Measurements from ENCODE around the gene TAGAP. TPM values are rescaled to one million over a fixed set of nuclear protein-coding genes. Genes with fewer than 3 reads are reported as not detected.
A peak's percentile ranks its signal among the peaks of the same experiment; 100 is the strongest.
"Not testable (repeated sequence)": the region's sequence is repeated elsewhere in the genome, so short reads cannot be mapped to it uniquely, and the experiment has no call there.

TAGAP gene
- total RNA-seq, 2 experiments from 2014 or later, result 245 to 261 TPM

DNA sequence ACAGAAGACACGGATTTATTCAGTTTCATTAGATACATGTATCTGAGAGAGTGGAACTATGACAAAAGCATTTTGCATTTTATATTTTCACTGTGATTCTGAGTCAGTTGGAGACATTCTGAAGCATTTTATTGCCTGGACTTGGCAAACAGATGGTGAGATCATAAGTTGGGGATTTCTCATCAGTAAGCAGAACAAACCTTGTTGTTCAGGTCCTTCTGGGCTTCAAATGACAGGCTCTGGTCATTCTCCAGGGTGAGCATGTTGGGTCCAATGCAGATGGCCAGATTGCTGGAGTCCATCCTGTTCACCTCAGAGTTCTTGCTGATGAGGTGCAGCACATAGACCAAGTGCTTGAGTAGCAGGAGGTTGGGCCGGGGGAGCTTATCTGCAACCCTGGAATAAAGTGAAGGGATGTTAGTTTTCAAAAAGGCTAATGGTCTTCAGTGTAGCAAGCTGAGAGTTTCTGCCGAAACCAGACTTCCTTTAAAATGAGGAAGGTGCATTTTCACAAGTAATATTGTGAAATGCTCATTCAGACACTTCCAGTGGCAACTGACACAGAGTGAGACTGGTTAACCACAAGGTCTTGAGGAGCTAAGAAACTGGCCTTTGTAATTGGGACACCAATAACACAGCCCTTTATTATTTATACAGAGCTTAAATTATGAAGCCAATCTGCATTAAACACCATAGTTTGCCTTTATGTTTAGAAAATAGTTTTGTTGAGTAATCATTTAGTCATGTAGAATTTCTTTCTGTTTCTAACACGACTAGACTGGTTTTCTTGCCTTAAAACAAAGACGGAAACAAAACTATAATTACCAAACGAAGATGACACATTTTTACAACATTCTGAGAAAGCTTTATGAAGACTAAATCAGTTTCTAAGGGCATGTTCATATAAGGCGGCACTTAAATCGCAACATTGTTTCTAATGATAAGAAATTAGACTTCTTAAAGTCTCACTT is 5.6 kb downstream of the TAGAP start:
- Mint-ChIP-seq H3K4me1 (ENCODE audit: low read depth) (peaks cover 74% of the 10 kb centered on the region), H3K9me3 (no peaks in the 10 kb centered on the region), H3K27ac (peak overlapping the region; percentile 91), H3K36me3 (ENCODE audit: low read depth) (peaks cover 97% of the 10 kb centered on the region), H3K27me3 (no peaks in the 10 kb centered on the region), H3K4me3 (peak overlapping the region; percentile 88)
- peaks cover 96% of the 10 kb centered on the region for H3K36me3 ChIP-seq (ENCODE audit: insufficient read depth, low read length)
- H3K27ac ChIP-seq (ENCODE audit: low read depth in 1 of 2, low read length in 2 of 2), result peak overlapping the region; percentile 81 to 91
- TF ChIP-seq, protein P1, sequence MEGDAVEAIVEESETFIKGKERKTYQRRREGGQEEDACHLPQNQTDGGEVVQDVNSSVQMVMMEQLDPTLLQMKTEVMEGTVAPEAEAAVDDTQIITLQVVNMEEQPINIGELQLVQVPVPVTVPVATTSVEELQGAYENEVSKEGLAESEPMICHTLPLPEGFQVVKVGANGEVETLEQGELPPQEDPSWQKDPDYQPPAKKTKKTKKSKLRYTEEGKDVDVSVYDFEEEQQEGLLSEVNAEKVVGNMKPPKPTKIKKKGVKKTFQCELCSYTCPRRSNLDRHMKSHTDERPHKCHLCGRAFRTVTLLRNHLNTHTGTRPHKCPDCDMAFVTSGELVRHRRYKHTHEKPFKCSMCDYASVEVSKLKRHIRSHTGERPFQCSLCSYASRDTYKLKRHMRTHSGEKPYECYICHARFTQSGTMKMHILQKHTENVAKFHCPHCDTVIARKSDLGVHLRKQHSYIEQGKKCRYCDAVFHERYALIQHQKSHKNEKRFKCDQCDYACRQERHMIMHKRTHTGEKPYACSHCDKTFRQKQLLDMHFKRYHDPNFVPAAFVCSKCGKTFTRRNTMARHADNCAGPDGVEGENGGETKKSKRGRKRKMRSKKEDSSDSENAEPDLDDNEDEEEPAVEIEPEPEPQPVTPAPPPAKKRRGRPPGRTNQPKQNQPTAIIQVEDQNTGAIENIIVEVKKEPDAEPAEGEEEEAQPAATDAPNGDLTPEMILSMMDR (IDR thresholded peaks at IDR 0.05), result no peak
- CTCF ChIA-PET, result interaction anchor here (0.7 to 3.9 kb wide), 6 partner anchors 30 to 112 kb away, joined by 3 to 20 read pairs (median 5); partner anchors contain the start of gene RSPH3
- peak in 3 of 14 experiments; percentile 66 to 79 (median 74) for DNase-seq
- H3K27me3 ChIP-seq (ENCODE audit: control insufficient read depth in 1 of 2, insufficient read depth in 2 of 2, low read length in 2 of 2), result no peaks in the 10 kb centered on the region
- peaks cover 62% of the 10 kb centered on the region for H3K4me1 ChIP-seq (ENCODE audit: insufficient read depth, low read length)
- ATAC-seq (ENCODE audit: poor library complexity), result no peak
- intact Hi-C loops (cut with DNase I, micrococcal nuclease), result no loop called here
- peak overlapping the region; percentile 88 for H3K4me3 ChIP-seq (ENCODE audit: low read length)
- no peaks in the 10 kb centered on the region for H3K9me3 ChIP-seq (ENCODE audit: control insufficient read depth in 1 of 2, insufficient read depth in 1 of 2, low read length in 2 of 2)
- POLR2A ChIA-PET, result interaction anchor here (0.9 to 7.3 kb wide), 9 partner anchors 21 to 95 kb away, joined by 3 to 120 read pairs (median 4); no protein-coding TSS in a partner anchor

DNA sequence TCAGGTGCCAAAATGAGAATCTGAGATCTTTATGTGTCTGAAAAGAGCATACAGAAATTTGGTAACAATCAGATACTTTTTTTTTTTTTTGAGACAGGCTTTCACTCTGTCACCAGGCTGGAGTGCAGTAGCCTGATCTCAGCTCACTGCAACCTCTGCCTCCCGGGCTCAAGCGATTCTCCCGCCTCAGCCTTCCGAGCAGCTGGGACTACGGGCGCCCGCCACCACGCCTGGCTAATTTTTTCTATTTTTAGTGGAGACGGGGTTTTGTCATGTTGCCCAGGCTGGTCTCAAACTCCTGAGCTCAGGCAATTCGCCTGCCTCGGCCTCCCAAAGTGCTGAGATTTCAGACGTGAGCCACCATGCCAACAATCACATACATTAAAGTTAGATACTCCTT is 6.5 kb downstream of the TAGAP start:
- ChIA-PET POLR2A (interaction anchor here (1.6 kb wide), 1 partner anchor 69 kb away, joined by 5 read pairs; no protein-coding TSS in a partner anchor), CTCF (interaction anchor here (1.5 to 3.9 kb wide), 3 partner anchors 30 to 97 kb away, joined by 5 to 20 read pairs (median 18); no protein-coding TSS in a partner anchor)
- Histone ChIP-seq H3K27ac (ENCODE audit: low read depth in 1 of 2, low read length in 2 of 2) (peak overlapping the region; percentile 42 to 91), H3K4me1 (ENCODE audit: insufficient read depth, low read length) (peaks cover 62% of the 10 kb centered on the region), H3K36me3 (ENCODE audit: insufficient read depth, low read length) (peaks cover 87% of the 10 kb centered on the region)
- H3K27me3 Mint-ChIP-seq; intact Hi-C loops (cut with DNase I, micrococcal nuclease); DNase-seq; H3K9me3 Mint-ChIP-seq; H3K9me3 ChIP-seq (ENCODE audit: control insufficient read depth in 1 of 2, insufficient read depth in 1 of 2, low read length in 2 of 2); H3K4me3 ChIP-seq (ENCODE audit: low read length); H3K4me3 Mint-ChIP-seq; H3K27me3 ChIP-seq (ENCODE audit: control insufficient read depth in 1 of 2, insufficient read depth in 2 of 2, low read length in 2 of 2); ATAC-seq (ENCODE audit: poor library complexity): not testable (repeated sequence)
- Mint-ChIP-seq H3K4me1 (ENCODE audit: low read depth) (peaks cover 76% of the 10 kb centered on the region), H3K27ac (peak overlapping the region; percentile 91), H3K36me3 (ENCODE audit: low read depth) (peaks cover 88% of the 10 kb centered on the region)

DNA sequence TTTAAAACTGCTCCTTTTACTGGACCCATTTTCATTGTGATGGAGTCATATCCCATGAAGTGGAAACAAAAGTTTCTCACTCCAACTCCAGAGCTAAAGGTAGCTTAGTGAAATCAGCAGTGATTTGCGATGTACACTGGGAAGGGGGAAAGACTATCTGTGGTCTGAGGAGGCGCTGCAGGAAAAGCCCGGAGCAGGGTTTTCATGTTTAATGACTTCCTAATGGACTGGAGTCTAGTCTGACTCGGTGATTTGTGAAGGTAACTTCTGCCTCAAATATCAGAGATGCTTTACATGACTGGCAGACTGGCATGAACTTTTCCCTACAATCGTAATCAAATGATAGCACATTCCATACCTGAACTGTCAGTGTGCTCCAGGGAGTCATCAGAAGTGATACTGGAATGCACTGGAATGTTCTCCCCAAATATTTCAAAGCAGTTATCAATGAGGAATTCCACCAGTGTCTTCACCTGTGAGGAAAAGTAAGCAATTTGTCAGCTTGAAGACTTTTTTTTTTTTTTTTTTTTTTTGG is 7.0 kb downstream of the TAGAP start:
- Histone ChIP-seq H3K27ac (ENCODE audit: low read depth in 1 of 2, low read length in 2 of 2) (peak overlapping the region in 1 of 2 donors; percentile 42), H3K27me3 (ENCODE audit: control insufficient read depth in 1 of 2, insufficient read depth in 2 of 2, low read length in 2 of 2) (no peaks in the 10 kb centered on the region), H3K36me3 (ENCODE audit: insufficient read depth, low read length) (peaks cover 82% of the 10 kb centered on the region), H3K4me1 (ENCODE audit: insufficient read depth, low read length) (peaks cover 62% of the 10 kb centered on the region), H3K4me3 (ENCODE audit: low read length) (no peak overlapping the region), H3K9me3 (ENCODE audit: control insufficient read depth in 1 of 2, insufficient read depth in 1 of 2, low read length in 2 of 2) (no peaks in the 10 kb centered on the region)
- Mint-ChIP-seq H3K4me1 (ENCODE audit: low read depth) (peaks cover 77% of the 10 kb centered on the region), H3K27me3 (no peaks in the 10 kb centered on the region), H3K4me3 (peak overlapping the region; percentile 16), H3K36me3 (ENCODE audit: low read depth) (peaks cover 86% of the 10 kb centered on the region), H3K27ac (peak overlapping the region; percentile 78), H3K9me3 (no peaks in the 10 kb centered on the region)
- intact Hi-C loops (cut with DNase I, micrococcal nuclease), result no loop called here
- POLR2A ChIA-PET, result interaction anchor here (1.6 kb wide), 1 partner anchor 69 kb away, joined by 5 read pairs; no protein-coding TSS in a partner anchor
- CTCF ChIA-PET, result interaction anchor here (0.5 to 3.9 kb wide), 3 partner anchors 66 to 683 kb away, joined by 3 to 20 read pairs (median 18); no protein-coding TSS in a partner anchor
- TF ChIP-seq, protein P1 (IDR thresholded peaks at IDR 0.05), result no peak
- DNase-seq, result no peak
- ATAC-seq (ENCODE audit: poor library complexity), result no peak

Data from CD4-positive, alpha-beta T cell (primary cell).